HepG2 (cell line): ENCODE data around the gene GP1BA. TPM values are rescaled to one million over a fixed set of nuclear protein-coding genes. Genes with fewer than 3 reads are reported as not detected.

Experiments
- AGO2 ChIP-seq: fragments of 200-400 bp; formaldehyde crosslinking; optimal IDR thresholded peaks from 2 replicates; pipeline ENCODE3; 2017; ENCODE audit warnings: mild to moderate bottlenecking, low read depth, low read length, moderate library complexity
- BORCS8-MEF2B ChIP-seq: sonication (generic); formaldehyde crosslinking; IDR thresholded peaks from 2 replicates; pipeline ENCODE4 v1.8.0; 2022; ENCODE audit warnings: mild to moderate bottlenecking, missing genetic modification reagents
- ELF3 ChIP-seq: IDR thresholded peaks from 2 replicates; pipeline ENCODE4 v1.6.1; 2016; ENCODE audit warnings: missing genetic modification reagents, missing compliant biosample characterization
- GABPA ChIP-seq, 2 experiments: IDR thresholded peaks; 2 replicates each; pipeline ENCODE4 v1.6.1; 2011 to 2016; ENCODE audit warnings: low read depth in 2 of 2, low read length in 1 of 2, missing biosample characterization in 1 of 2, missing genetic modification characterization in 1 of 2
- HDAC2 ChIP-seq: sonication (generic); formaldehyde crosslinking; IDR thresholded peaks from 2 replicates; pipeline ENCODE4 v1.4.0; 2020; ENCODE audit warnings: missing genetic modification reagents
- NCOA2 ChIP-seq: sonication (generic); formaldehyde crosslinking; IDR thresholded peaks from 2 replicates; pipeline ENCODE4 v1.8.0; 2022; ENCODE audit warnings: inconsistent platforms
- RAD21 ChIP-seq: fragments of 450-650 bp; formaldehyde crosslinking; IDR thresholded peaks from 2 replicates; pipeline ENCODE4 v1.5.0; 2020; ENCODE audit warnings: mild to moderate bottlenecking
- RFXANK ChIP-seq: IDR thresholded peaks from 2 replicates; pipeline ENCODE4 v1.6.1; 2016
- SYNCRIP ChIP-seq: fragments of 200-400 bp; formaldehyde crosslinking; IDR thresholded peaks from 2 replicates; pipeline ENCODE4 v1.6.1; 2018; ENCODE audit warnings: mild to moderate bottlenecking, low read depth, low read length; ENCODE audit not compliant: insufficient read depth
- XRCC5 ChIP-seq: fragments of 200-400 bp; formaldehyde crosslinking; optimal IDR thresholded peaks from 2 replicates; pipeline ENCODE3; 2017; ENCODE audit warnings: mild to moderate bottlenecking, low read length
- ZBTB7A ChIP-seq: sonication (generic); formaldehyde crosslinking; IDR thresholded peaks from 2 replicates; pipeline ENCODE4 v1.8.0; 2022; ENCODE audit warnings: mild to moderate bottlenecking, missing genetic modification reagents
- ZNF136 ChIP-seq: sonication (generic); formaldehyde crosslinking; IDR thresholded peaks from 2 replicates; pipeline ENCODE4 v1.8.1; 2022; ENCODE audit warnings: low read depth, mild to moderate bottlenecking, moderate library complexity, missing genetic modification reagents
- ZNF207 ChIP-seq: fragments of 450-650 bp; IDR thresholded peaks from 2 replicates; pipeline ENCODE4 v1.6.1; 2016; ENCODE audit warnings: antibody characterized with exemption, borderline replicate concordance
- ZNF274 ChIP-seq: sonication (generic); formaldehyde crosslinking; IDR thresholded peaks from 2 replicates; pipeline ENCODE4 v1.5.1; 2020; ENCODE audit warnings: mild to moderate bottlenecking, missing genetic modification reagents
- ZNF333 ChIP-seq: sonication (generic); formaldehyde crosslinking; IDR thresholded peaks from 2 replicates; pipeline ENCODE4 v1.4.0; 2020; ENCODE audit warnings: mild to moderate bottlenecking, missing genetic modification reagents, borderline replicate concordance
- ZNF460 ChIP-seq: sonication (generic); formaldehyde crosslinking; IDR thresholded peaks from 2 replicates; pipeline ENCODE4 v1.5.1; 2020; ENCODE audit warnings: missing genetic modification reagents, mild to moderate bottlenecking, borderline replicate concordance
- polyA plus RNA-seq, 8 experiments: library from polyadenylated mRNA; depleted of rRNA in 3 of 8; stranded (reverse) in 7 of 8; unstranded in 1 of 8; fragments of >200 nt; fragmentation: Illumina TruSeq in 4 of 8; extraction: Trizol in 4 of 8; gene quantifications; 2 replicates each; pipeline versions ENCODE4 v1.2.1 to v1.2.3, GENCODE V29; 2011 to 2016; ENCODE audit warnings: low read depth in 4 of 8, missing spikeins in 1 of 8, mixed read lengths in 1 of 8; ENCODE audit not compliant: insufficient read depth in 1 of 8
- total RNA-seq, 5 experiments: library from RNA; depleted of rRNA; stranded (reverse); fragments of >200 nt; fragmentation: Illumina TruSeq; extraction: Trizol; gene quantifications; 2 replicates each; pipeline ENCODE4 v1.2.3, GENCODE V29; 2016; ENCODE audit warnings: low read depth in 1 of 5
- TF ChIP-seq, protein P1 (sequence below): sonication (generic); formaldehyde crosslinking; IDR thresholded peaks from 2 replicates; pipeline ENCODE4 v1.5.0; 2020; ENCODE audit warnings: mild to moderate bottlenecking, missing genetic modification reagents
- TF ChIP-seq, protein P2 (sequence below), 2 experiments: sonication (generic) in 1 of 2; formaldehyde crosslinking in 1 of 2; IDR thresholded peaks; 2 replicates each; pipeline versions ENCODE4 v1.5.1 to v1.6.1; 2011 to 2020; ENCODE audit warnings: borderline replicate concordance in 1 of 2, low read depth in 1 of 2, low read length in 1 of 2, mild to moderate bottlenecking in 1 of 2, missing genetic modification reagents in 1 of 2, moderate library complexity in 1 of 2
- TF ChIP-seq, protein P3 (sequence below): sonication (generic); formaldehyde crosslinking; IDR thresholded peaks from 2 replicates; pipeline ENCODE4 v1.4.0; 2020; ENCODE audit warnings: missing genetic modification reagents, borderline replicate concordance
- TF ChIP-seq, protein P4 (sequence below): IDR thresholded peaks from 2 replicates; pipeline ENCODE4 v1.6.1; 2016

The GP1BA gene
- total and polyA plus RNA-seq, 2 of the 13 experiments (the other 11 are each of a cell fraction or from before 2014, with no cell fraction given), result not detected

DNA sequence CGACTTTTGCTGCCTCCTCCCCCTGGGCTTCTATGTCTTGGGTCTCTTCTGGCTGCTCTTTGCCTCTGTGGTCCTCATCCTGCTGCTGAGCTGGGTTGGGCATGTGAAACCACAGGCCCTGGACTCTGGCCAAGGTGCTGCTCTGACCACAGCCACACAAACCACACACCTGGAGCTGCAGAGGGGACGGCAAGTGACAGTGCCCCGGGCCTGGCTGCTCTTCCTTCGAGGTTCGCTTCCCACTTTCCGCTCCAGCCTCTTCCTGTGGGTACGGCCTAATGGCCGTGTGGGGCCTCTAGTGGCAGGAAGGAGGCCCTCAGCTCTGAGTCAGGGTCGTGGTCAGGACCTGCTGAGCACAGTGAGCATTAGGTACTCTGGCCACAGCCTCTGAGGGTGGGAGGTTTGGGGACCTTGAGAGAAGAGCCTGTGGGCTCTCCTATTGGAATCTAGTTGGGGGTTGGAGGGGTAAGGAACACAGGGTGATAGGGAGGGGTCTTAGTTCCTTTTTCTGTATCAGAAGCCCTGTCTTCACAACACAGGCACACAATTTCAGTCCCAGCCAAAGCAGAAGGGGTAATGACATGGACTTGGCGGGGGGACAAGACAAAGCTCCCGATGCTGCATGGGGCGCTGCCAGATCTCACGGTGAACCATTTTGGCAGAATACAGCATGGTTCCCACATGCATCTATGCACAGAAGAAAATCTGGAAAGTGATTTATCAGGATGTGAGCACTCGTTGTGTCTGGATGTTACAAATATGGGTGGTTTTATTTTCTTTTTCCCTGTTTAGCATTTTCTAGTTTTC, 2.3 kb downstream of the GP1BA start (continued):
- TF ChIP-seq, protein P1, sequence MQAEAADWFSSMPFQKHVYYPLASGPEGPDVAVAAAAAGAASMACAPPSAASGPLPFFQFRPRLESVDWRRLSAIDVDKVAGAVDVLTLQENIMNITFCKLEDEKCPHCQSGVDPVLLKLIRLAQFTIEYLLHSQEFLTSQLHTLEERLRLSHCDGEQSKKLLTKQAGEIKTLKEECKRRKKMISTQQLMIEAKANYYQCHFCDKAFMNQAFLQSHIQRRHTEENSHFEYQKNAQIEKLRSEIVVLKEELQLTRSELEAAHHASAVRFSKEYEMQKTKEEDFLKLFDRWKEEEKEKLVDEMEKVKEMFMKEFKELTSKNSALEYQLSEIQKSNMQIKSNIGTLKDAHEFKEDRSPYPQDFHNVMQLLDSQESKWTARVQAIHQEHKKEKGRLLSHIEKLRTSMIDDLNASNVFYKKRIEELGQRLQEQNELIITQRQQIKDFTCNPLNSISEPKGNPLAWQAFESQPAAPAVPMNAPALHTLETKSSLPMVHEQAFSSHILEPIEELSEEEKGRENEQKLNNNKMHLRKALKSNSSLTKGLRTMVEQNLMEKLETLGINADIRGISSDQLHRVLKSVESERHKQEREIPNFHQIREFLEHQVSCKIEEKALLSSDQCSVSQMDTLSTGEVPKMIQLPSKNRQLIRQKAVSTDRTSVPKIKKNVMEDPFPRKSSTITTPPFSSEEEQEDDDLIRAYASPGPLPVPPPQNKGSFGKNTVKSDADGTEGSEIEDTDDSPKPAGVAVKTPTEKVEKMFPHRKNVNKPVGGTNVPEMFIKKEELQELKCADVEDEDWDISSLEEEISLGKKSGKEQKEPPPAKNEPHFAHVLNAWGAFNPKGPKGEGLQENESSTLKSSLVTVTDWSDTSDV (CRISPR knock-in tag), result 0 out of 2 replicates have a peak, but pooled peaks have one; percentile 31
- TF ChIP-seq ZNF333 (CRISPR knock-in tag), result no peak
- TF ChIP-seq ZNF274 (CRISPR knock-in tag), result 0 out of 2 replicates have a peak, but pooled peaks have one; percentile 22
- no peak for TF ChIP-seq RFXANK
- TF ChIP-seq, protein P2, sequence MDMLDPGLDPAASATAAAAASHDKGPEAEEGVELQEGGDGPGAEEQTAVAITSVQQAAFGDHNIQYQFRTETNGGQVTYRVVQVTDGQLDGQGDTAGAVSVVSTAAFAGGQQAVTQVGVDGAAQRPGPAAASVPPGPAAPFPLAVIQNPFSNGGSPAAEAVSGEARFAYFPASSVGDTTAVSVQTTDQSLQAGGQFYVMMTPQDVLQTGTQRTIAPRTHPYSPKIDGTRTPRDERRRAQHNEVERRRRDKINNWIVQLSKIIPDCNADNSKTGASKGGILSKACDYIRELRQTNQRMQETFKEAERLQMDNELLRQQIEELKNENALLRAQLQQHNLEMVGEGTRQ (IDR thresholded peaks at IDR 0.05; ENCODE audit: low read depth, low read length), result no peak
- TF ChIP-seq, protein P2 (CRISPR knock-in tag; IDR thresholded peaks at IDR 0.05; ENCODE audit: borderline replicate concordance), result no peak
- TF ChIP-seq ELF3 (CRISPR knock-in tag), result 0 out of 2 replicates have a peak, but pooled peaks have one; percentile 19
- TF ChIP-seq XRCC5, result peak; percentile 70
- TF ChIP-seq AGO2, result peak; percentile 90
- TF ChIP-seq SYNCRIP, result no peak
- TF ChIP-seq, protein P3, sequence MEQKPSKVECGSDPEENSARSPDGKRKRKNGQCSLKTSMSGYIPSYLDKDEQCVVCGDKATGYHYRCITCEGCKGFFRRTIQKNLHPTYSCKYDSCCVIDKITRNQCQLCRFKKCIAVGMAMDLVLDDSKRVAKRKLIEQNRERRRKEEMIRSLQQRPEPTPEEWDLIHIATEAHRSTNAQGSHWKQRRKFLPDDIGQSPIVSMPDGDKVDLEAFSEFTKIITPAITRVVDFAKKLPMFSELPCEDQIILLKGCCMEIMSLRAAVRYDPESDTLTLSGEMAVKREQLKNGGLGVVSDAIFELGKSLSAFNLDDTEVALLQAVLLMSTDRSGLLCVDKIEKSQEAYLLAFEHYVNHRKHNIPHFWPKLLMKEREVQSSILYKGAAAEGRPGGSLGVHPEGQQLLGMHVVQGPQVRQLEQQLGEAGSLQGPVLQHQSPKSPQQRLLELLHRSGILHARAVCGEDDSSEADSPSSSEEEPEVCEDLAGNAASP (CRISPR knock-in tag), result no peak
- TF ChIP-seq, protein P4, sequence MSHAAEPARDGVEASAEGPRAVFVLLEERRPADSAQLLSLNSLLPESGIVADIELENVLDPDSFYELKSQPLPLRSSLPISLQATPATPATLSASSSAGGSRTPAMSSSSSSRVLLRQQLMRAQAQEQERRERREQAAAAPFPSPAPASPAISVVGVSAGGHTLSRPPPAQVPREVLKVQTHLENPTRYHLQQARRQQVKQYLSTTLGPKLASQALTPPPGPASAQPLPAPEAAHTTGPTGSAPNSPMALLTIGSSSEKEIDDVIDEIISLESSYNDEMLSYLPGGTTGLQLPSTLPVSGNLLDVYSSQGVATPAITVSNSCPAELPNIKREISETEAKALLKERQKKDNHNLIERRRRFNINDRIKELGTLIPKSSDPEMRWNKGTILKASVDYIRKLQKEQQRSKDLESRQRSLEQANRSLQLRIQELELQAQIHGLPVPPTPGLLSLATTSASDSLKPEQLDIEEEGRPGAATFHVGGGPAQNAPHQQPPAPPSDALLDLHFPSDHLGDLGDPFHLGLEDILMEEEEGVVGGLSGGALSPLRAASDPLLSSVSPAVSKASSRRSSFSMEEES, result no peak
- TF ChIP-seq RAD21 (CRISPR knock-in tag), result peak; percentile 62; the same call in 1 of the 2 replicates
- TF ChIP-seq ZBTB7A, result 0 out of 2 replicates have a peak, but pooled peaks have one; percentile 24
- TF ChIP-seq ZNF460, result no peak
- no peak for TF ChIP-seq ZNF136
- no peak for TF ChIP-seq NCOA2 (CRISPR knock-in tag)
- TF ChIP-seq HDAC2 (CRISPR knock-in tag), result no peak; the same call in 1 of the 2 replicates
- TF ChIP-seq GABPA (IDR thresholded peaks at IDR 0.05; ENCODE audit: low read depth, low read length), result no peak
- peak; percentile 41; the same call in 1 of the 2 replicates for TF ChIP-seq GABPA (CRISPR knock-in tag; IDR thresholded peaks at IDR 0.05; ENCODE audit: low read depth)
- TF ChIP-seq BORCS8-MEF2B (CRISPR knock-in tag), result peak; percentile 57; the same call in 1 of the 2 replicates
- TF ChIP-seq ZNF207, result no peak
